ENCODE data around the gene GNG12.

- TF ChIP-seq POLR2A (IDR thresholded peaks at IDR 0.05) (no peak), CTCF (IDR thresholded peaks at IDR 0.05) (peak in 8 of 12 donors; percentile 9 to 54 (median 32))
These were observed 132.4 kb downstream of the GNG12 start for GRCh38 chr1:67700692-67701410.

All from heart left ventricle (tissue), 13 donors.